HG03064 (cell line): Measurements from ENCODE around the gene CYP2A13.
"Not testable (repeated sequence)": the region's sequence is repeated elsewhere in the genome, so short reads cannot be mapped to it uniquely, and the experiment has no call there.

Experiments
- ATAC-seq: cut with Tn5 transposase; IDR thresholded peaks from one replicate; pipeline ENCODE4 v1.9.1; 2021; ENCODE audit warnings: low read depth; ENCODE audit not compliant: unreplicated experiment

CYP2A13 gene, protein sequence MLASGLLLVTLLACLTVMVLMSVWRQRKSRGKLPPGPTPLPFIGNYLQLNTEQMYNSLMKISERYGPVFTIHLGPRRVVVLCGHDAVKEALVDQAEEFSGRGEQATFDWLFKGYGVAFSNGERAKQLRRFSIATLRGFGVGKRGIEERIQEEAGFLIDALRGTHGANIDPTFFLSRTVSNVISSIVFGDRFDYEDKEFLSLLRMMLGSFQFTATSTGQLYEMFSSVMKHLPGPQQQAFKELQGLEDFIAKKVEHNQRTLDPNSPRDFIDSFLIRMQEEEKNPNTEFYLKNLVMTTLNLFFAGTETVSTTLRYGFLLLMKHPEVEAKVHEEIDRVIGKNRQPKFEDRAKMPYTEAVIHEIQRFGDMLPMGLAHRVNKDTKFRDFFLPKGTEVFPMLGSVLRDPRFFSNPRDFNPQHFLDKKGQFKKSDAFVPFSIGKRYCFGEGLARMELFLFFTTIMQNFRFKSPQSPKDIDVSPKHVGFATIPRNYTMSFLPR

DNA sequence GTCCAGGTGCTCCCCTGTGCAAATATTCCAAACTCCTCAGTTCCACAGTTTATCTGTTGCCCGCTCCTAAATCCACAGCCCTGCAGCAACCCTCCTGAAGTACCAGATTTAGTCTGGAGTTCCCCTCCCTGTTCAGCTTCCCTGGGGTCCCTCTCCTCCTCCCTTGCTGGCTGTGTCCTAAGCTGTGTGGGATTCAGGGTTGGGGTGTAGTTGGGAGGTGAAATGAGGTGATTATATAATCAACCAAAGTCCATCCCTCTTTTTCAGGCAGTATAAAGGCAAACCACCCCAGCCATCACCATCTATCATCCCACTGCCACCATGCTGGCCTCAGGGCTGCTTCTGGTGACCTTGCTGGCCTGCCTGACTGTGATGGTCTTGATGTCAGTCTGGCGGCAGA is at the start of gene CYP2A13:
Gene CYP2A13 (plus strand): TSS at position 301 of the 400 bp plus-strand sequence. CDS start 21 bp downstream, at position 322.
- ATAC-seq = no peak

DNA sequence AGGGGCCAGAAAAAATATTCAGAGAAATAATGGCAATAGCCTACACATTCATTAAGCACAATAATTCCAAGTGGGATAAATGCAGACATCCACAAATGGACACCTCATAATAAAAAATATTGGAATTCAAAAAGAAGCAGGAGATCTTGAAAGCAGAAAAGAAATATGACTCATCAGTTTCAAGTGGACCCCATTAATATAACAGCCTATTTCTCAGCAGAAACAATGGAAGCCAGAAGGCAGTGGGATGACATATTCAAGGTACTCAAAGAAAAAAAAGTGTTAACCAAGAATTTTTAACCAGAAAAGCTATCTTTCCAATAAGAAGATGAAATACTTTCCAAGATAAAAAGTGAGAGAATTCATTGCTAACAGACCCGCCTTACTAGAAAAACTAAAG is 48.4 kb upstream of the CYP2A13 start:
- no peak for ATAC-seq

GRCh38 chr19:41045095-41045494 is 43.2 kb upstream of the CYP2A13 start:
- not testable (repeated sequence) for ATAC-seq

DNA sequence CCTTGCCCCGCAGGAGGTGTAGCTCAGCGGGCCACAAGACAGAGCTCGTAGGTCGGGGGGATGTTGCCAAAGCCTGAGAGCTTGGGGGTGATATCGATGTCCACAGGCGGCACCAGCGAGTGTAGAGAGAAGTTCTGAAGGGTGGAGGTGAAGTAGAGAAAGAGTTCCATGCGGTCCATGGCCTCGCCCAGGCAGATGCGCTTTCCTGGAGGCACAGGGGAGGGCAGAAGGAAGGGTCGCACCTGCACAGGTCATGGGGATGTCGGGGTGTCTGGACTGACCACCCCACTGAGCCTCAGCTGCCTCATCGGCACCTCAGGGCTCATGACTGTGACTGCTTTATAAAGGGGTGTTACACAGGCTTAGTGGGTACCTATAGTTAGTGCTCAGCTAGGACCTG is 37.8 kb upstream of the CYP2A13 start:
- ATAC-seq = no peak

- not testable (repeated sequence) for ATAC-seq
Measured at GRCh38 chr19:41052162-41052561, 36.1 kb upstream of the CYP2A13 start.

GRCh38 chr19:41053331-41053730 is 34.9 kb upstream of the CYP2A13 start:
- ATAC-seq = not testable (repeated sequence)

GRCh38 chr19:41064974-41065569 is 23.2 kb upstream of the CYP2A13 start:
- ATAC-seq = no peak

GRCh38 chr19:41076286-41076685 is 12.0 kb upstream of the CYP2A13 start:
- ATAC-seq = no peak

DNA sequence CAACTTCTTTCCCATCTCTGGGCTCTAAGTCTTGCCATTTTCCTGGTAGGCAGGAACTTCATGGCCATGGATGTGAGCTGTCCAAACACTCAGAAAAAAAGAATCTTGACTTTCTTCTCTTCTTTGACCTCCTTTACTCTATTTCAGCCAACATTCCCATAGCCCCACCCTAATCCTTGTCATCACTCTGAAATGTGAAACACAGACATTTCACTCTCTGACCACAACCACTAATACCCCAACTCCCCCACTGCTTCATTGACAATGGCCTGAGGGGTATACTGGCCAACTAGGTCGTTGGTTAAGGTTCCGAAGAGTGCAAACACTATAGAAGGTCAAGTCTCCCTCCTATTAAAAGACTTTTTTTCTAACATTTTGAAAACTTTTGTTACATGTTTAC is 4.7 kb upstream of the CYP2A13 start:
- no peak for ATAC-seq

- ATAC-seq = no peak
Measured at GRCh38 chr19:41085748-41086415, 2.4 kb upstream of the CYP2A13 start.

- no peak for ATAC-seq
Measured at GRCh38 chr19:41089959-41090358, 1.7 kb downstream of the CYP2A13 start.

DNA sequence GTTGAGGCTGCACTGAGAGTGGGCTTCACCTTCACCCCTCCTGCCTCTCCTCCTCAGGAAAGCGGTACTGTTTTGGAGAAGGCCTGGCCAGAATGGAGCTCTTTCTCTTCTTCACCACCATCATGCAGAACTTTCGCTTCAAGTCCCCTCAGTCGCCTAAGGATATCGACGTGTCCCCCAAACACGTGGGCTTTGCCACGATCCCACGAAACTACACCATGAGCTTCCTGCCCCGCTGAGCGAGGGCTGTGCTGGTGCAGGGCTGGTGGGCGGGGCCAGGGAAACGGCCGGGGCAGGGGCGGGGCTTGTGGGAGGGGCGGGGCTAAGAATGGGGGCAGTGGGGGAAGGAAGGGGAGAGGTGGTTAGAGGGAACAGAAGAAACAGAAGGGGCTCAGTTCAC is 7.5 kb downstream of the CYP2A13 start:
- no peak for ATAC-seq

- no peak for ATAC-seq
Measured at GRCh38 chr19:41096353-41096752, 8.1 kb downstream of the CYP2A13 start.

GRCh38 chr19:41097302-41097701 is 9.1 kb downstream of the CYP2A13 start:
- no peak for ATAC-seq

DNA sequence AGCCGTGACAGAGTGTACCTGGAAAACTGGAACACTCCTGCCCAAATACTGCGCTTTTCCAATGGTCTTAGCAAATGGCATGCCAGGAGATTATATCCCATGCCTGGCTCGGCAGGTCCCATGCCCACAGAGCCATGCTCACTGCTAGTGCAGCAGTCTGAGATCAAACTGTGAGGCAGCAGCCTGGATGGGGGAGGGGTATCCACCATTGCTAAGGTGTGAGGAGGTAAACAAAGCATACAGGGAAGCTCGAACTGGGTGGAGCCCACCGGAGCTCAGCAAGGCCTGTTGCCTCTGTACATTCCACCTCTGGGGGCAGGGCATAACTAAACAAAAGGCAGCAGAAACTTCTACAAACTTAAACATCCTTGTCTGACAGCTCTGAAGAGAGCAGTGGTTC is 10.5 kb downstream of the CYP2A13 start:
- no peak for ATAC-seq

GRCh38 chr19:41102210-41102609 is 14.0 kb downstream of the CYP2A13 start:
- not testable (repeated sequence) for ATAC-seq

GRCh38 chr19:41106177-41106576 is 17.9 kb downstream of the CYP2A13 start:
- no peak for ATAC-seq

GRCh38 chr19:41111296-41111695 is 23.0 kb downstream of the CYP2A13 start:
- no peak for ATAC-seq

GRCh38 chr19:41111750-41112295 is 23.6 kb downstream of the CYP2A13 start:
- ATAC-seq = no peak

DNA sequence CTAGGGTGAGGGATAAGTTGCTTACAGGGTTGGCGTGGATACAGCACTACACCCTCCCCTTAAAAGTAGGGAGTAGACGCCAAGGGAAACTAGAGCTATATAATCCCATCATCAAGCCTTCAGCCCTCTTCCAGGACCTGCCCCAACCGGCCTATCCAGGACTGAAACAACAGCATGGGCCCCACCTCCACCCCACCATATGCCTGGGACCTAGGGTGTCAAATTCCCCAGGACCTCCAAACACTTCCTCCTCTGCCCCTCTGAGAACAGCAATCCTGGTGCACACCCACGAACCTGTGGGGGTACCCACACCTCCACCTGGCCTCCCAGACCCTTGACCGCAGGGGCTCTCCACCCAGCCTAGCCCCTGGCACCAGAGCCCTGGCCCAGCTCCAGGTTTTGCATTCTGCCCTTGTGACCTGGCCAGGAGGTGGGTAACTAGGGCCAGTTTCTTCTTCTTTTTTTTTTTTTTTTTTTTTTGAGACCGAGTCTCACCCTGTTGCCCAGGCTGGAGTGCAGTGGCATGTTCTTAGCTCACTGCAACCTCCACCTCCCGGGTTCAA is 24.6 kb downstream of the CYP2A13 start:
- ATAC-seq = no peak

DNA sequence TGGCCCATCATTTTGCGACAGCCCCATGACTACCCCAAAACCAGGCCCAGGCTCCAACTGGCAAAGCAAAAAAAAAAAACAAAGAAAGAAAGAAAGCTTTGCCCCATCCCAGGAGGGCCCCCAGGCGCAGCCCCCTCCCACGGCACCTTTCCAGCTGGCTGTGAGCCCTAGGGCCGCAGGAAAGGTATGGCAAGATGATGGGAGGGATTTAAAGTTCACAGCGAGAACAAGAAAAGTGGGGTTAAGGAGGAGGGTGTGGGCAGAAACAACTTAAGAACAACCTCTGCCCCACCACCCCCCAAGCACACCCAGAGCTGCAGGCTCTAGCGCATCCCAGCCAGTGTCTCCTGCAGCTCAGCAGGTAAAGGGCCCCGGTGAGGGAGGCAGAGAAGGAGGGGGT is 25.9 kb downstream of the CYP2A13 start, which contains the start of gene CYP2F1:
Gene CYP2F1 (plus strand): TSS at position 301 of the 400 bp plus-strand sequence. CDS start 1,757 bp downstream, outside the sequence.
- no peak for ATAC-seq
